Measurements from ENCODE around the gene RAB8B.

RAB8B gene

GRCh38 chr15:63160638-63161037 lies 28.8 kb upstream of the RAB8B start:
- H3K27me3 ChIP-seq (ENCODE audit: control insufficient read depth, insufficient read depth, low read length), result no peaks in the 10 kb centered on the region
- H3K9ac ChIP-seq (ENCODE audit: low read depth, low read length), result no peak overlapping the region
- H3K36me3 ChIP-seq (ENCODE audit: control insufficient read depth, insufficient read depth, low read length), result no peaks in the 10 kb centered on the region
- no peaks in the 10 kb centered on the region for H3K4me1 ChIP-seq (ENCODE audit: control insufficient read depth, insufficient read depth, low read length)
- no peaks in the 10 kb centered on the region for H3K9me3 ChIP-seq (ENCODE audit: control insufficient read depth, insufficient read depth, low read length)
- H3K4me3 ChIP-seq (ENCODE audit: low read depth, low read length), result no peak overlapping the region
- H3K27ac ChIP-seq (ENCODE audit: low read depth, low read length), result no peak overlapping the region

- Histone ChIP-seq H3K9me3 (ENCODE audit: control insufficient read depth, insufficient read depth, low read length) (no peaks in the 10 kb centered on the region), H3K9ac (ENCODE audit: low read depth, low read length) (no peak overlapping the region), H3K27ac (ENCODE audit: low read depth, low read length) (no peak overlapping the region), H3K4me3 (ENCODE audit: low read depth, low read length) (no peak overlapping the region), H3K4me1 (ENCODE audit: control insufficient read depth, insufficient read depth, low read length) (peaks cover 3% of the 10 kb centered on the region; the same call in 1 of the 2 replicates), H3K27me3 (ENCODE audit: control insufficient read depth, insufficient read depth, low read length) (no peaks in the 10 kb centered on the region), H3K36me3 (ENCODE audit: control insufficient read depth, insufficient read depth, low read length) (no peaks in the 10 kb centered on the region)
Measured at GRCh38 chr15:63163217-63163616, 26.2 kb upstream of the RAB8B start.

- no peak overlapping the region for H3K4me3 ChIP-seq (ENCODE audit: low read depth, low read length)
- no peaks in the 10 kb centered on the region for H3K27me3 ChIP-seq (ENCODE audit: control insufficient read depth, insufficient read depth, low read length)
- peaks cover 3% of the 10 kb centered on the region; the same call in 1 of the 2 replicates for H3K4me1 ChIP-seq (ENCODE audit: control insufficient read depth, insufficient read depth, low read length)
- H3K9me3 ChIP-seq (ENCODE audit: control insufficient read depth, insufficient read depth, low read length), result no peaks in the 10 kb centered on the region
- H3K9ac ChIP-seq (ENCODE audit: low read depth, low read length), result no peak overlapping the region
- no peaks in the 10 kb centered on the region for H3K36me3 ChIP-seq (ENCODE audit: control insufficient read depth, insufficient read depth, low read length)
- H3K27ac ChIP-seq (ENCODE audit: low read depth, low read length), result no peak overlapping the region
Measured at GRCh38 chr15:63165166-63165859, 24.1 kb upstream of the RAB8B start.

- Histone ChIP-seq H3K9ac (ENCODE audit: low read depth, low read length) (no peak overlapping the region), H3K36me3 (ENCODE audit: control insufficient read depth, insufficient read depth, low read length) (no peaks in the 10 kb centered on the region), H3K9me3 (ENCODE audit: control insufficient read depth, insufficient read depth, low read length) (no peaks in the 10 kb centered on the region), H3K4me3 (ENCODE audit: low read depth, low read length) (no peak overlapping the region), H3K27me3 (ENCODE audit: control insufficient read depth, insufficient read depth, low read length) (no peaks in the 10 kb centered on the region), H3K4me1 (ENCODE audit: control insufficient read depth, insufficient read depth, low read length) (peaks cover 3% of the 10 kb centered on the region; the same call in 1 of the 2 replicates), H3K27ac (ENCODE audit: low read depth, low read length) (no peak overlapping the region)
Measured at GRCh38 chr15:63166219-63166618, 23.2 kb upstream of the RAB8B start.

- no peaks in the 10 kb centered on the region for H3K36me3 ChIP-seq (ENCODE audit: control insufficient read depth, insufficient read depth, low read length)
- no peak overlapping the region for H3K27ac ChIP-seq (ENCODE audit: low read depth, low read length)
- H3K27me3 ChIP-seq (ENCODE audit: control insufficient read depth, insufficient read depth, low read length), result no peaks in the 10 kb centered on the region
- H3K9ac ChIP-seq (ENCODE audit: low read depth, low read length), result no peak overlapping the region
- H3K4me3 ChIP-seq (ENCODE audit: low read depth, low read length), result no peak overlapping the region
- peaks cover 14% of the 10 kb centered on the region for H3K4me1 ChIP-seq (ENCODE audit: control insufficient read depth, insufficient read depth, low read length)
- H3K9me3 ChIP-seq (ENCODE audit: control insufficient read depth, insufficient read depth, low read length), result no peaks in the 10 kb centered on the region
Measured at GRCh38 chr15:63169788-63170187, 19.6 kb upstream of the RAB8B start.

- H3K4me3 ChIP-seq (ENCODE audit: low read depth, low read length), result no peak overlapping the region
- H3K4me1 ChIP-seq (ENCODE audit: control insufficient read depth, insufficient read depth, low read length), result peaks cover 11% of the 10 kb centered on the region
- H3K36me3 ChIP-seq (ENCODE audit: control insufficient read depth, insufficient read depth, low read length), result no peaks in the 10 kb centered on the region
- H3K27me3 ChIP-seq (ENCODE audit: control insufficient read depth, insufficient read depth, low read length), result no peaks in the 10 kb centered on the region
- no peaks in the 10 kb centered on the region for H3K9me3 ChIP-seq (ENCODE audit: control insufficient read depth, insufficient read depth, low read length)
- no peak overlapping the region for H3K27ac ChIP-seq (ENCODE audit: low read depth, low read length)
- no peak overlapping the region for H3K9ac ChIP-seq (ENCODE audit: low read depth, low read length)
Measured at GRCh38 chr15:63172376-63172775, 17.0 kb upstream of the RAB8B start.

- Histone ChIP-seq H3K9me3 (ENCODE audit: control insufficient read depth, insufficient read depth, low read length) (no peaks in the 10 kb centered on the region), H3K9ac (ENCODE audit: low read depth, low read length) (no peak overlapping the region), H3K4me1 (ENCODE audit: control insufficient read depth, insufficient read depth, low read length) (peaks cover 11% of the 10 kb centered on the region)
Measured at GRCh38 chr15:63172851-63173451, 16.5 kb upstream of the RAB8B start.

GRCh38 chr15:63176302-63176701 lies 13.1 kb upstream of the RAB8B start:
- H3K4me3 ChIP-seq (ENCODE audit: low read depth, low read length), result no peak overlapping the region
- H3K9me3 ChIP-seq (ENCODE audit: control insufficient read depth, insufficient read depth, low read length), result no peaks in the 10 kb centered on the region
- H3K27me3 ChIP-seq (ENCODE audit: control insufficient read depth, insufficient read depth, low read length), result no peaks in the 10 kb centered on the region
- H3K4me1 ChIP-seq (ENCODE audit: control insufficient read depth, insufficient read depth, low read length), result peaks cover 11% of the 10 kb centered on the region
- no peaks in the 10 kb centered on the region for H3K36me3 ChIP-seq (ENCODE audit: control insufficient read depth, insufficient read depth, low read length)
- H3K27ac ChIP-seq (ENCODE audit: low read depth, low read length), result no peak overlapping the region
- H3K9ac ChIP-seq (ENCODE audit: low read depth, low read length), result no peak overlapping the region

More at GRCh38 chr15:63172851-63173451, 16.5 kb upstream of the RAB8B start:
- no peak overlapping the region for H3K27ac ChIP-seq (ENCODE audit: low read depth, low read length)
- H3K27me3 ChIP-seq (ENCODE audit: control insufficient read depth, insufficient read depth, low read length), result no peaks in the 10 kb centered on the region
- no peaks in the 10 kb centered on the region for H3K36me3 ChIP-seq (ENCODE audit: control insufficient read depth, insufficient read depth, low read length)
- no peak overlapping the region for H3K4me3 ChIP-seq (ENCODE audit: low read depth, low read length)

GRCh38 chr15:63178034-63178433 lies 11.4 kb upstream of the RAB8B start:
- Histone ChIP-seq H3K4me1 (ENCODE audit: control insufficient read depth, insufficient read depth, low read length) (peaks cover 4% of the 10 kb centered on the region), H3K9ac (ENCODE audit: low read depth, low read length) (no peak overlapping the region), H3K9me3 (ENCODE audit: control insufficient read depth, insufficient read depth, low read length) (no peaks in the 10 kb centered on the region), H3K27me3 (ENCODE audit: control insufficient read depth, insufficient read depth, low read length) (no peaks in the 10 kb centered on the region), H3K36me3 (ENCODE audit: control insufficient read depth, insufficient read depth, low read length) (no peaks in the 10 kb centered on the region), H3K4me3 (ENCODE audit: low read depth, low read length) (no peak overlapping the region), H3K27ac (ENCODE audit: low read depth, low read length) (no peak overlapping the region)

- Histone ChIP-seq H3K9ac (ENCODE audit: low read depth, low read length) (no peak overlapping the region), H3K36me3 (ENCODE audit: control insufficient read depth, insufficient read depth, low read length) (no peaks in the 10 kb centered on the region), H3K4me1 (ENCODE audit: control insufficient read depth, insufficient read depth, low read length) (no peaks in the 10 kb centered on the region), H3K9me3 (ENCODE audit: control insufficient read depth, insufficient read depth, low read length) (no peaks in the 10 kb centered on the region), H3K27me3 (ENCODE audit: control insufficient read depth, insufficient read depth, low read length) (no peaks in the 10 kb centered on the region), H3K27ac (ENCODE audit: low read depth, low read length) (no peak overlapping the region), H3K4me3 (ENCODE audit: low read depth, low read length) (no peak overlapping the region)
Measured at GRCh38 chr15:63180746-63181145, 8.7 kb upstream of the RAB8B start.

- H3K9me3 ChIP-seq (ENCODE audit: control insufficient read depth, insufficient read depth, low read length), result no peaks in the 10 kb centered on the region
- H3K27me3 ChIP-seq (ENCODE audit: control insufficient read depth, insufficient read depth, low read length), result no peaks in the 10 kb centered on the region
- H3K4me1 ChIP-seq (ENCODE audit: control insufficient read depth, insufficient read depth, low read length), result no peaks in the 10 kb centered on the region
- no peak overlapping the region for H3K27ac ChIP-seq (ENCODE audit: low read depth, low read length)
- H3K4me3 ChIP-seq (ENCODE audit: low read depth, low read length), result no peak overlapping the region
- no peaks in the 10 kb centered on the region for H3K36me3 ChIP-seq (ENCODE audit: control insufficient read depth, insufficient read depth, low read length)
- H3K9ac ChIP-seq (ENCODE audit: low read depth, low read length), result no peak overlapping the region
Measured at GRCh38 chr15:63181648-63182047, 7.8 kb upstream of the RAB8B start.

Data from HUES48 (cell line).